ENCODE data around the gene DOCK8. TPM values are rescaled to one million over a fixed set of nuclear protein-coding genes. Genes with fewer than 3 reads are reported as not detected.
A peak's percentile ranks its signal among the peaks of the same experiment; 100 is the strongest.

The DOCK8 gene
- total RNA-seq, 4 donors from 2014 or later: 18.1 to 33.3 (median 28.6) TPM

- DNase-seq (ENCODE audit: low spot score): no peak
- no peak for ATAC-seq (ENCODE audit: low FRiP score)
- no peak for TF ChIP-seq CTCF (IDR thresholded peaks at IDR 0.05)
Observed at GRCh38 chr9:459491-460444, 245.1 kb downstream of the DOCK8 start.

GRCh38 chr9:462121-462520 lies 247.5 kb downstream of the DOCK8 start:
- ATAC-seq (ENCODE audit: low FRiP score): no peak
- no peak for TF ChIP-seq CTCF (IDR thresholded peaks at IDR 0.05)

GRCh38 chr9:462606-463005 lies 247.9 kb downstream of the DOCK8 start:
- ATAC-seq (ENCODE audit: low FRiP score) (no peak), DNase-seq (ENCODE audit: low spot score) (no peak)
- no peak for TF ChIP-seq CTCF (IDR thresholded peaks at IDR 0.05)

More at GRCh38 chr9:462121-462520, 247.5 kb downstream of the DOCK8 start:
- DNase-seq (ENCODE audit: low spot score): no peak

- ATAC-seq (ENCODE audit: low FRiP score) (no peak), DNase-seq (ENCODE audit: low spot score) (no peak)
- TF ChIP-seq CTCF (IDR thresholded peaks at IDR 0.05): no peak
Observed at GRCh38 chr9:463455-464171, 248.9 kb downstream of the DOCK8 start.

- DNase-seq (ENCODE audit: low spot score): no peak
- TF ChIP-seq CTCF (IDR thresholded peaks at IDR 0.05): no peak
- ATAC-seq (ENCODE audit: low FRiP score): no peak
Observed at GRCh38 chr9:466747-467146, 252.1 kb downstream of the DOCK8 start.

- DNase-seq (ENCODE audit: low spot score) (no peak), ATAC-seq (ENCODE audit: low FRiP score) (peak; percentile 46)
- no peak for TF ChIP-seq CTCF (IDR thresholded peaks at IDR 0.05)
Observed at GRCh38 chr9:468766-469426, 254.2 kb downstream of the DOCK8 start.
